HG03159 (cell line): ENCODE measurements around the gene SESN1.

Experiments
- ATAC-seq: cut with Tn5 transposase; IDR thresholded peaks from one replicate; pipeline ENCODE4 v1.9.1; 2021; ENCODE audit warnings: mild to moderate bottlenecking, moderate library complexity; ENCODE audit not compliant: unreplicated experiment

Gene SESN1

DNA sequence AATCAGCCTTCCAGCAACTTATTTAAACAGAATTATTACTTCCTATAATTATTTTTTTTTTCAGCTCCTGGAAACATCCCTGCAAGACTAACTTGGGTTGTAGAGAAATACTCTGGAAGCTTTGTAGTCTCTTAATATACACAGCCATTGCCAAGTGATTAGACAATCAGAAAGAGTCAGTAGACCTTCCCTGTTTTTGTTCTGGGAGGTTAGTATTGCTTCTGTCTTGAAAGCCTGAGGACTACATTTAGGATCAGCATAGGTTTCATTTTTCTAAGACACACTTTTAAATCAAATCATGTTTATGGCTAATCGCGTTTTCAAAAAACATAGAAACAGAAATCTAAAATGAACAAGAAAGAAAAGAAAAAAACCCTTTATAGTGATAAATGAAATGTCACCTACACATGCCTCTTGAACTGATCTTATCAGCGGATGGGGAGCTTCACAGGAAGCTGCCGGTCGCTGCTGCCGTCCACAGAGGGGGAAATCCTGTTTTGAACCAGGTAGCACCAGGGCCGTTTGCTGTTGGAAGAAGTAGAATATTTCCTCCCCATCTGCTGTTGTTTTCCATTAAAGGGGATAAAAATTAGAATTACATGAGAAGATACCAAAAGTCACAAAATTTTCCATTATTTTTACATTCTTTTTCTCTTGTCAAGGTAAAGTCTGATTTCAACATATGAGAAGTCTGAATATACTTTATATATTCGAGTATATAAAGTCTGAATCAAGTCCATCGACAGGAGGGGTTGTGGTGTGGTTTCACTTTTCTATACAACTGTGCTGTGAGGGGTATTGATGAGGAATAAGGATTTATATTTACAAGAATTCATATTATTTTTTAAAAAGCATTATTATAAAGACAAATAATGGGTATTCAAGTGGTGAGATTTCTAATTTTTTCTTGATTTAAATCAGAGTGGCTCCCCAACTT lies 151.8 kb downstream of the SESN1 start:
- ATAC-seq = no peak

DNA sequence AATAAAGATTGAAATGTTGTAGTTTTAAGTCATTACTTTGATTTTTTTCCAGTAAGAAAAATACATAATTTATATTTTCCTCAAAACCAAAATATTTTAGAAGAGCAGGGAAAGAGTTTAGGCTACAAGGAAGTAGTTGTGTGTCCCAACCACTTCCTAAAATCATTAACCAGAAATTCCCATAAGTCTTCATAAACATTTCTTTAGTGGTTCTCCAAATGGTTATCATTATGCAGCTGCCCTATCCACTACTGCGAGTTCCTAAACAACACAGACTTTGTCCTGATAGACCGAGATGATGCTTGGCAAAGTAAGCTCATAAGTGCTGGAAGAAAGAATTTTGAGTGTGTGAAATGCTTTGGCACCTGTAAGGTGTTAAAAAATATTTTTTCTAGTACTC lies 152.8 kb downstream of the SESN1 start:
- no peak for ATAC-seq

DNA sequence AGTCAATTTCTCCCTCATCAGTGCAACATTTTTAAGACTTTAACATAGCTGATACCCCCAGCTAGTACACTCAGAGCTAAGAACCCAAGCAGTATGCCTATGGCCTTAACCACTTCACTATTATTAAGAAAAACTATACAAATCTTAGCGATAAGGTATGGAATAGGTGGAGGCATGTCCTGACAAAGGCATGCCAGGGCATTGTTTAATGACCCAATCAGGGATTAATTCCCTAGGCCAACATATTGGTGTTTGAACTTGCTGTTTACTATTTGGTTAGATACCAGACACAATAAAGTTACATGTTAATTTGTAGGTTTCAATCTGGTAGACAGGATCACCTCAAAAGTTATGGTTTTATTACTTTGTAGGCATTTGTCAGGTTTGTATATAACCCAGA lies 153.4 kb downstream of the SESN1 start:
- no peak for ATAC-seq

GRCh38 chr6:108940741-108941140 lies 153.9 kb downstream of the SESN1 start:
- no peak for ATAC-seq

- no peak for ATAC-seq
Measured at GRCh38 chr6:108937170-108937569, 157.5 kb downstream of the SESN1 start.
